A549 (cell line): ENCODE data around the gene CSPG4. TPM values are rescaled to one million over a fixed set of nuclear protein-coding genes. Genes with fewer than 3 reads are reported as not detected.

Source experiments
- ATAC-seq, 2 experiments: fragments of 200-7000 bp in 1 of 2; fragments of >200 bp in 1 of 2; cut with Nextera tagmentation in 1 of 2; cut with Tn5 transposase in 1 of 2; 3 replicates each; pipeline versions ENCODE4 v1.8.0 to v1.9.1; 2018 to 2020; ENCODE audit warnings: mild to moderate bottlenecking in 1 of 2, moderate library complexity in 1 of 2
- CTCF ChIA-PET: fragments of 300-600 bp; sonication (Branson Sonifier 250); formaldehyde crosslinking; extraction: SDS; loops from one replicate; lab custom pipeline; 2021; ENCODE audit warnings: antibody characterized with exemption, inconsistent platforms; lab: Yijun Ruan, JAX
- POLR2A ChIA-PET: fragments of 350-600 bp; formaldehyde crosslinking; extraction: SDS; loops from one replicate; lab custom pipeline; 2021; ENCODE audit warnings: antibody characterized with exemption, inconsistent platforms; lab: Yijun Ruan, JAX
- DNase-seq, 2 experiments: peaks; one replicate each; pipeline versions ENCODE4 v3.0.0 to v3.0.0-alpha.2; 2011 to 2016; ENCODE audit warnings: low read depth in 1 of 2, low spot score in 1 of 2
- FAIRE-seq: peaks from 2 replicates; lab custom pipeline; 2011; peaks lifted over from hg19 to GRCh38; lab: Jason Lieb, UNC
- H3K27ac ChIP-seq, 2 experiments: fragments of >200 bp; sonication (Bioruptor Twin); formaldehyde crosslinking; 3 replicates each; pipeline ENCODE4 v1.5.1; 2016 to 2017
- H3K4me1 ChIP-seq: fragments of >200 bp; sonication (Bioruptor Twin); formaldehyde crosslinking; 3 replicates; pipeline ENCODE4 v1.6.1; 2016
- H3K4me2 ChIP-seq: fragments of >200 bp; sonication (Bioruptor Twin); formaldehyde crosslinking; 3 replicates; pipeline ENCODE4 v1.6.1; 2016
- H3K4me3 ChIP-seq: fragments of >200 bp; sonication (Bioruptor Twin); formaldehyde crosslinking; 3 replicates; pipeline ENCODE4 v1.5.1; 2016
- H3K9me3 ChIP-seq: fragments of >200 bp; sonication (Bioruptor Twin); formaldehyde crosslinking; 3 replicates; pipeline ENCODE4 v1.6.1; 2016
- CHD2 ChIP-seq: fragments of 150-350 bp; IDR thresholded peaks from 2 replicates; pipeline ENCODE4 v1.6.1; 2014; ENCODE audit warnings: low read length; ENCODE audit not compliant: partially characterized antibody
- FOSL2 ChIP-seq, 2 experiments: fragments of 450-650 bp in 1 of 2; fragments of >200 bp in 1 of 2; sonication (Bioruptor Twin) in 1 of 2; formaldehyde crosslinking; IDR thresholded peaks; 2 replicates each; pipeline versions ENCODE4 v1.5.0 to v1.6.1; 2016 to 2020; ENCODE audit warnings: mild to moderate bottlenecking in 1 of 2, moderate library complexity in 1 of 2
- FOXS1 ChIP-seq: fragments of 250-450 bp; sonication (Bioruptor Pico); IDR thresholded peaks from 2 replicates; pipeline ENCODE4 v1.5.0; 2020; ENCODE audit warnings: mild to moderate bottlenecking, moderate library complexity
- JUNB ChIP-seq: fragments of >200 bp; sonication (Bioruptor Twin); formaldehyde crosslinking; IDR thresholded peaks from 2 replicates; pipeline ENCODE4 v1.6.1; 2016
- RAD21 ChIP-seq, 2 experiments: fragments of >200 bp in 1 of 2; sonication (Bioruptor Twin) in 1 of 2; formaldehyde crosslinking in 1 of 2; IDR thresholded peaks in 1 of 2; conservative IDR thresholded peaks in 1 of 2; 2 replicates in 1 of 2; 3 replicates in 1 of 2; pipeline ENCODE4 v1.6.1; 2012 to 2018; ENCODE audit warnings: inconsistent platforms in 1 of 2
- RCOR1 ChIP-seq: fragments of 150-350 bp; IDR thresholded peaks from 2 replicates; pipeline ENCODE4 v1.6.1; 2014; ENCODE audit warnings: antibody characterized with exemption, low read length, low read depth
- SMC3 ChIP-seq: fragments of >200 bp; sonication (Bioruptor Twin); formaldehyde crosslinking; IDR thresholded peaks from 3 replicates; pipeline ENCODE4 v1.6.1; 2018; ENCODE audit warnings: inconsistent platforms
- ZC3H11A ChIP-seq: fragments of 450-650 bp; IDR thresholded peaks from 2 replicates; pipeline ENCODE4 v1.6.1; 2014; ENCODE audit warnings: antibody characterized with exemption, mild to moderate bottlenecking
- ZFP36 ChIP-seq: fragments of 450-650 bp; IDR thresholded peaks from 2 replicates; pipeline ENCODE4 v1.6.1; 2014; ENCODE audit warnings: borderline replicate concordance; ENCODE audit not compliant: partially characterized antibody
- WGBS: methylation state at CpG from one replicate; pipeline ENCODE4 v1.1.6; 2017; ENCODE audit errors: missing lambda C conversion rate; 5-methylcytosine and 5-hydroxymethylcytosine counted together
- polyA plus RNA-seq, 4 experiments: library from polyadenylated mRNA; depleted of rRNA in 3 of 4; stranded (reverse); fragments of >200 nt; fragmentation: RNase III in 1 of 4; extraction: RNeasy Plus Mini Kit Qiagen cat#74134 plus additional on column Dnase treatment in 1 of 4; gene quantifications; 2 replicates in 3 of 4; 3 replicates in 1 of 4; pipeline ENCODE4 v1.2.3, GENCODE V29; 2011 to 2017
- TF ChIP-seq, protein P1 (sequence below): fragments of >200 bp; sonication (Bioruptor Twin); formaldehyde crosslinking; IDR thresholded peaks from 3 replicates; pipeline ENCODE4 v1.5.1; 2016

Gene CSPG4
- polyA plus RNA-seq, 2 of the 4 experiments (the other 2 are of a cell fraction), result 0.01 to 0.06 TPM

DNA sequence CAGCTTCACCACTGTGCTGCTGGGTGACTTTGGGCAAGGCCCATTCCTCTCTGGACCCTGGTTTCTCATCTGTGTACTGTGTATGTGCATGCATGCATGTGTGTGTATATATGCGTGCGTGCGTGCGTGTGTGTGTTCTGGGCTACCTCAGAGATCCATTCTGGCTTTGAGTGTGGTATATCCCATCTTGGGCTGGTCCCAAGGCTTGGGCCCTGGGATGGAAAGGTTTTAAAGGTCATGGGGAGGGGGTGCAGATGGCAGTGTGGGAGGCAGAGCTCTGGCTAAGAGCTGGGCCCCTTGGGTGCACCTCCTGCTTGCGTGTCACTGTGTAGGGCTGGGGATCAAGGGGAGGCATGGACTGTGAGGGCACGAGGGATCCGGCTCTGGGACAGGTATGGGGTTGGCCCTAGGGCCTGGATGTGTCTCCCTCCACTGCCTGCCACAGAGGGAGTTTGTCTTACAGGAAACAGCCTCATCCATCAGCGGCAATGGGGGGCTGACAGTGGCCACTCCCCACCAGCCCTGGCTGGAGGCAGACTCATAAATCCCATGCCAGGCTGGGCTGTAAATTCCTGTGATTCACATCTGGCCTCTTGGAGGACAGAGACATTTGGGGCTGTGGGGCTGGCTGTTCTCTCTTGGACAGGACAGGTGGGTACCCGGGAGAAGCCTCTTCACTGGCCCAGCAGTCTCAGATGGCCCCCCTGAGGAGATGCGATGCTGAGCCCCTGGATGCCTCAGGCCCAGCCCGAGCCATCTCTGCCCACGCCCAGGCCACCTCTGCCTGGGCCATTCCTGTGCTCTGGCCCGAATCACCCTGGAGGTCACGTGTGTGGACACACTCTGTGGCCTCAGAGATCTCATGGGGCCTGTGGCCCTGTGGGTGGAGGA, 21.4 kb upstream of the CSPG4 start:
- CTCF ChIA-PET, result interaction anchor here (1.7 to 22.9 kb wide), 5 partner anchors 10 to 71 kb away, joined by 4 to 350 read pairs (median 33); a partner anchor contains a TSS
- no peak for FAIRE-seq
- peaks cover 6% of the 10 kb centered on the region; the same call in 2 of the 3 replicates for H3K4me1 ChIP-seq
- DNase-seq, result no peak
- POLR2A ChIA-PET, result no interaction called here
- TF ChIP-seq RCOR1 (no peak), CHD2 (no peak), RAD21 (conservative IDR thresholded peaks at IDR 0.05 in 1 of 2, IDR thresholded peaks at IDR 0.05 in 1 of 2) (no peak), ZC3H11A (no peak)
- TF ChIP-seq, all 56 proteins: peak for 0
- H3K9me3 ChIP-seq, result no peaks in the 10 kb centered on the region
- no peak overlapping the region for H3K27ac ChIP-seq
- no peak overlapping the region for H3K4me2 ChIP-seq
- no peak overlapping the region for H3K4me3 ChIP-seq
- no peak for ATAC-seq
- 86% methylated on average over 14 of the region's 14 CpGs for WGBS

DNA sequence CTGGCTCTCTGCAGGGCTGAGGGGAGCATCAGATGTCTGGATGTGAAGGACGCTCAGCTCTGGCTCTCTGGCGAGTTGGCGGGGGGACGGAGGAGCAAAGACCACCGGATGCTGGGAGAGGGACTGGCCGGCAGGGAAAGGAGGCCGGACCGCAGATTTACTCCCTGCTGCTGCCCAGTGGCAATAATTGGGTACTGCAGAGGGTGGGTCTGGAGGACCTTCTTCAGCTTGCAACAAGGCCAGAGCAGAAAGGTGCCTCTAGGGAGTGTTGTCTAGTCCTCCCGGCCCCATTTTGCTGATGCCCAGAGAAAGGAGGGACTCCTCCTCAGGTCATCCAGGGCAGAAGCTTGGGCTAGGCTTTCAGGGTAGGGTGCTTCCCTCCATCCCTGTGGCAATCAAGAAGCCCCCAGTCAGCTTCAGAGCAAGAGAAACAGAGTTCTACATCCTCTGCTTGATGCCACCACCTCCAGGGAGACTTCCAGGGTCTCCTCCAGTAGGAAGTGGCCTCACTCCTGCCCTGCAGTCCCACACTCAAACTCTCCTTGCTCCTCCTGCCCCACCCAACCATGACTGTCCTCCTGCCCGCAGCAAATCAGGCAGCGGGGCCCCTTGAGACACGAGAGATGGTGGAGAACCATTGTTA, 20.3 kb upstream of the CSPG4 start:
- TF ChIP-seq RAD21 (conservative IDR thresholded peaks at IDR 0.05 in 1 of 2, IDR thresholded peaks at IDR 0.05 in 1 of 2) (peak; percentile 49 to 65), FOSL2 (IDR thresholded peaks at IDR 0.05) (no peak), FOSL2 (CRISPR knock-in tag; IDR thresholded peaks at IDR 0.05) (no peak), JUNB (no peak), CHD2 (peak; percentile 20), SMC3 (peak; percentile 75), ZFP36 (peak; percentile 91)
- TF ChIP-seq, protein P1, sequence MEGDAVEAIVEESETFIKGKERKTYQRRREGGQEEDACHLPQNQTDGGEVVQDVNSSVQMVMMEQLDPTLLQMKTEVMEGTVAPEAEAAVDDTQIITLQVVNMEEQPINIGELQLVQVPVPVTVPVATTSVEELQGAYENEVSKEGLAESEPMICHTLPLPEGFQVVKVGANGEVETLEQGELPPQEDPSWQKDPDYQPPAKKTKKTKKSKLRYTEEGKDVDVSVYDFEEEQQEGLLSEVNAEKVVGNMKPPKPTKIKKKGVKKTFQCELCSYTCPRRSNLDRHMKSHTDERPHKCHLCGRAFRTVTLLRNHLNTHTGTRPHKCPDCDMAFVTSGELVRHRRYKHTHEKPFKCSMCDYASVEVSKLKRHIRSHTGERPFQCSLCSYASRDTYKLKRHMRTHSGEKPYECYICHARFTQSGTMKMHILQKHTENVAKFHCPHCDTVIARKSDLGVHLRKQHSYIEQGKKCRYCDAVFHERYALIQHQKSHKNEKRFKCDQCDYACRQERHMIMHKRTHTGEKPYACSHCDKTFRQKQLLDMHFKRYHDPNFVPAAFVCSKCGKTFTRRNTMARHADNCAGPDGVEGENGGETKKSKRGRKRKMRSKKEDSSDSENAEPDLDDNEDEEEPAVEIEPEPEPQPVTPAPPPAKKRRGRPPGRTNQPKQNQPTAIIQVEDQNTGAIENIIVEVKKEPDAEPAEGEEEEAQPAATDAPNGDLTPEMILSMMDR, result peak; percentile 59
- Histone ChIP-seq H3K9me3 (no peaks in the 10 kb centered on the region), H3K4me3 (no peak overlapping the region), H3K4me2 (peak overlapping the region; percentile 68), H3K27ac (peak overlapping the region in 1 of 2 experiments; percentile 58; a peak in 2 of 6 replicates), H3K4me1 (peaks cover 6% of the 10 kb centered on the region; the same call in 2 of the 3 replicates)
- POLR2A ChIA-PET, result interaction anchor here (1.0 kb wide), 1 partner anchor 9 kb away, joined by 3 read pairs; a partner anchor contains a TSS
- peak; percentile 65 to 82 for DNase-seq
- 27% methylated on average over 12 of the region's 12 CpGs for WGBS
- ATAC-seq, result peak; percentile 71 to 88
- peak; percentile 78 for FAIRE-seq
- CTCF ChIA-PET, result interaction anchor here (0.7 to 22.9 kb wide), 27 partner anchors 10 to 225 kb away, joined by 3 to 350 read pairs (median 6); a partner anchor contains a TSS

DNA sequence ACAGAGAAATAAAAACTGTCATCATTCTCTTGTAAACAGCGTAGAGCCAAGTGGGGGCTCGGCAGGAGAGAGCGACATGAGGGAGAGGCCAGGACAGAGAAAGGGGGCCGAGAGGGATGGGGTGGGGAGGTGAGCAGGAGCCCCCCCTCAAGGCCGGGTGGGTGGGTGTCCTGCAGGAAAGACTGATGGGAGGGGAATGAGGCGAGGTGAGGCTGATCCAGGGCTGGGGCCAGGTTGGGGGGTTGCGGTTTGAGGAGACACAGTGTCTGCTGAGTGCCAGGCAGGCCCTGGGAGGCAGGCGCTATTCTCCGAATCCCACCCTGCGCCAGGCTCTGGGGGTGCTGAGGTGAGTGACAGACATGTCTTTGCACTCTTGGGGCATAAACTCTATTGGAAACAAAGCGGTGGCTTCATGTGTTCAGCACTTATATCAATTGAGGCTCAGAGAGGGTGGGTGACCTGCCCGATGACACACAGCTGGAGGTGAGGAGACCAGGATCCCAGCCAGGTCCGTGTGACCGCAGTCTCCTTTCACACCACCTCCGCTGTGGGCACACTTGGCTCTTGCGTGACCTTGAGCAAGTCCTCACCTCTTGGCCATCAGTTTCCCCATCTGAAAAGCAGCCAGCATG, 19.6 kb upstream of the CSPG4 start:
- 60% methylated on average over 16 of the region's 16 CpGs for WGBS
- no peak for TF ChIP-seq FOXS1 (CRISPR knock-in tag)
- peak; percentile 41 for TF ChIP-seq ZFP36
- TF ChIP-seq, all 56 proteins: peak for 1
- CTCF ChIA-PET, result interaction anchor here (0.8 to 22.9 kb wide), 23 partner anchors 9 to 224 kb away, joined by 3 to 350 read pairs (median 6); a partner anchor contains a TSS
- Histone ChIP-seq H3K4me2 (peak overlapping the region; percentile 68), H3K9me3 (no peaks in the 10 kb centered on the region), H3K27ac (peak overlapping the region in 1 of 2 experiments; percentile 58; a peak in 2 of 6 replicates), H3K4me3 (no peak overlapping the region), H3K4me1 (peaks cover 6% of the 10 kb centered on the region; the same call in 2 of the 3 replicates)
- peak in 1 of 2 experiments; percentile 5; a peak in 3 of 6 replicates for ATAC-seq
- DNase-seq, result no peak
- POLR2A ChIA-PET, result interaction anchor here (1.0 kb wide), 1 partner anchor 9 kb away, joined by 3 read pairs; a partner anchor contains a TSS
- no peak for FAIRE-seq
